Measurements from ENCODE around the gene SUMO3. TPM values are rescaled to one million over a fixed set of nuclear protein-coding genes. Genes with fewer than 3 reads are reported as not detected.

The SUMO3 gene
- total RNA-seq, 4 donors from 2014 or later: 18.3 to 56.7 (median 38.1) TPM

GRCh38 chr21:44805859-44806258 is 12.0 kb downstream of the SUMO3 start:
- DNase-seq: no peak
- peaks cover under 1 to 13% (median 9%) of the 10 kb centered on the region in 4 donors for H3K4me1 ChIP-seq
- 88 to 89% methylated on average over 4 of the region's 4 CpGs for WGBS, 2 donors (ENCODE audit: low coverage in 1 of 2)
- intact Hi-C loops (cut with DNase I; ENCODE audit: low total_unique reads) (no loop called here), in situ Hi-C loops (cut with MboI; ENCODE audit: low pct_ligation_motif_present in 1 of 4, low pct_unique_long_range_greater_than_20kb in 1 of 4, low sequenced_read_pairs in 3 of 4) (loop anchor here in 1 of 4 donors (25.0 kb wide), 1 partner anchor 131 kb away; the partner anchor contains the start of gene SLX9)
- no peak overlapping the region for H3K4me3 ChIP-seq
- H3K36me3 ChIP-seq: peaks cover 0 to 12% (median 6%) of the 10 kb centered on the region in 4 donors
- H3K27ac ChIP-seq: no peak overlapping the region
- no peak for TF ChIP-seq EP300 (IDR thresholded peaks at IDR 0.05; ENCODE audit: low read depth)
- TF ChIP-seq POLR2AphosphoS5 (IDR thresholded peaks at IDR 0.05): no peak
- H3K9me3 ChIP-seq: no peaks in the 10 kb centered on the region
- H3K27me3 ChIP-seq: no peaks in the 10 kb centered on the region

DNA sequence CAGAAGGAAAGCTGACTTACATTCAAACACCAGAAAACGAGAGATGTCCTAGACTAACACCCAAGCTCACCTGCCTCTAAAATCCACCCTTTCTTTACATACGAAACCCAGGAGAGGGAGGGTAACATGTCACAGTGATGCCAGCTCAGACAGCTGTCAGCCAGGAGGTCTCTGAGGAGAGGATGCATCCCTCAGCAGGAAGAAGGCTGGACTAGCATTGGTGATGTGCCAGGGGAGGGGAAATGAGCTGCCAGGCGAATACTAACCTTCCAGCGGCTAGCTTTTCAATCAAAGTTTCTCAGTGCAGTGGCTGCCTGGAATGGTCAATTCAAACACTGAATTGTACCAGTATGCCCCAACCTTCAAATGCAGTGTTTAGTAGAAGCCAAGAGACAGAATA is 12.6 kb downstream of the SUMO3 start:
- in situ Hi-C loops (cut with MboI; ENCODE audit: low pct_ligation_motif_present in 1 of 4, low pct_unique_long_range_greater_than_20kb in 1 of 4, low sequenced_read_pairs in 3 of 4): loop anchor here in 1 of 4 donors (25.0 kb wide), 1 partner anchor 132 kb away; the partner anchor contains the start of gene SLX9
- intact Hi-C loops (cut with DNase I; ENCODE audit: low total_unique reads): no loop called here

GRCh38 chr21:44804762-44805161 is 13.1 kb downstream of the SUMO3 start:
- no peak for DNase-seq
- Histone ChIP-seq H3K4me3 (no peak overlapping the region), H3K27me3 (no peaks in the 10 kb centered on the region), H3K9me3 (no peaks in the 10 kb centered on the region), H3K27ac (no peak overlapping the region), H3K4me1 (peaks cover 12 to 24% (median 20%) of the 10 kb centered on the region in 4 donors), H3K36me3 (peaks cover 0 to 12% (median 6%) of the 10 kb centered on the region in 4 donors)
- WGBS, 2 donors (ENCODE audit: low coverage in 1 of 2): 86 to 87% methylated on average over 5 to 6 of the region's 6 CpGs
- no peak for TF ChIP-seq CTCF (IDR thresholded peaks at IDR 0.05)
- no peak for TF ChIP-seq POLR2AphosphoS5 (IDR thresholded peaks at IDR 0.05)
- TF ChIP-seq POLR2A (IDR thresholded peaks at IDR 0.05): no peak
- TF ChIP-seq EP300 (IDR thresholded peaks at IDR 0.05; ENCODE audit: low read depth): no peak
- in situ Hi-C loops (cut with MboI; ENCODE audit: low pct_ligation_motif_present in 1 of 4, low pct_unique_long_range_greater_than_20kb in 1 of 4, low sequenced_read_pairs in 3 of 4) (loop anchor here in 1 of 4 donors (25.0 kb wide), 1 partner anchor 133 kb away; the partner anchor contains the start of gene SLX9), intact Hi-C loops (cut with DNase I; ENCODE audit: low total_unique reads) (no loop called here)

More for the DNA sequence above, 12.6 kb downstream of the SUMO3 start:
- Histone ChIP-seq H3K27me3 (no peaks in the 10 kb centered on the region), H3K9me3 (no peaks in the 10 kb centered on the region), H3K27ac (no peak overlapping the region), H3K4me3 (no peak overlapping the region), H3K36me3 (peaks cover 0 to 12% (median 6%) of the 10 kb centered on the region in 4 donors), H3K4me1 (peaks cover 7 to 19% (median 15%) of the 10 kb centered on the region in 4 donors)
- no peak for DNase-seq
- 90% methylated on average over 4 of the region's 4 CpGs; no CpG with 5 or more reads in 1 of the 2 donors for WGBS, 2 donors (ENCODE audit: low coverage in 1 of 2)
- TF ChIP-seq EP300 (IDR thresholded peaks at IDR 0.05; ENCODE audit: low read depth) (no peak), CTCF (IDR thresholded peaks at IDR 0.05) (no peak), POLR2AphosphoS5 (IDR thresholded peaks at IDR 0.05) (no peak), POLR2A (IDR thresholded peaks at IDR 0.05) (no peak)

DNA sequence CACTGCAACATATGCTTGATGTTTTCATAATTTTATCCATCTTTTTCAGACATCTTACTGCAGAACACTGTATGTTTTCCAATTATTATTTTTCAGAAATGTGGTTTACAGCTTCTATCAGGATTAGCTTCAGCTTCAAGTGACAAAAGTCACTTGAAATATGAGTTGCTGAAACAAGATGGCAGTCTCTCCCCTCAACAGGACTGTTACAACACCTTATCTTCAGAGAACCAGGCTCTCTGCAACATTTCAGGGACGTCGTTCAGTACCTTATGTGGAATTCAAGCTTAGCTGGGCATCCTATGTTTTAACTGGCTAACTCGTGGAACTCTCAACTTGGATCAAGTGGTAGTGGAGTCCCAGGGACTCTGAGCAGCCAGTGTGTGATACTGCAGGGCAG is 14.2 kb downstream of the SUMO3 start:
- Histone ChIP-seq H3K4me3 (no peak overlapping the region), H3K4me1 (peaks cover 15 to 25% (median 23%) of the 10 kb centered on the region in 4 donors), H3K9me3 (no peaks in the 10 kb centered on the region), H3K36me3 (peaks cover 0 to 12% (median 6%) of the 10 kb centered on the region in 4 donors), H3K27ac (no peak overlapping the region), H3K27me3 (no peaks in the 10 kb centered on the region)
- in situ Hi-C loops (cut with MboI; ENCODE audit: low pct_ligation_motif_present in 1 of 4, low pct_unique_long_range_greater_than_20kb in 1 of 4, low sequenced_read_pairs in 3 of 4) (loop anchor here in 1 of 4 donors (25.0 kb wide), 1 partner anchor 134 kb away; the partner anchor contains the start of gene SLX9), intact Hi-C loops (cut with DNase I; ENCODE audit: low total_unique reads) (no loop called here)
- DNase-seq: no peak
- WGBS, 2 donors (ENCODE audit: low coverage in 1 of 2): 80 to 85% methylated on average over 1 to 3 of the region's 3 CpGs
- TF ChIP-seq EP300 (IDR thresholded peaks at IDR 0.05; ENCODE audit: low read depth): no peak
- no peak for TF ChIP-seq POLR2A (IDR thresholded peaks at IDR 0.05)
- TF ChIP-seq CTCF (IDR thresholded peaks at IDR 0.05): no peak
- no peak for TF ChIP-seq POLR2AphosphoS5 (IDR thresholded peaks at IDR 0.05)
